Measurements from ENCODE around the gene OR10H2. TPM values are rescaled to one million over a fixed set of nuclear protein-coding genes. Genes with fewer than 3 reads are reported as not detected.

Gene OR10H2
- polyA plus RNA-seq, 1 donor from 2014 or later = not detected

DNA sequence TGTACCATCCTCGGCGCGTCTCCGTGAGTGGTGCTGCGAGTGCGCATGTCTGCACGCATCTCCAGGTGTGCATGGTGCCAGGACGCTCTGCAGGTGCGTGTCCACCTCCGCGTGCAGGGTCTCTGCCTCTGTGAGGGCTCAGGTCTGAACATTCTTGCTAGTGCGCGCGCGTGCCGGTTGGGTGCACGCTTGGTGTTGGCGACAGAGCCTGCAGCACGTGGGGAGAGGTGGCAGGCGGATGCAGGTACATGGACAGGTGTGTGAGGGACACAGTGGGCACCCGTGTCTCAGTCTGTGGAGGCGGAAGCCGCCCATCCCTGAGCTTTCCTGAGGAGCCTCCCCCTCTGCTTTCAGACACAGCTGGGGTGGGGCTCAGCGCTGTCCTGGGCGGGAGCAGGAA is 4.9 kb upstream of the OR10H2 start:
- Histone ChIP-seq H3K4me2 (ENCODE audit: low read length) (no peak overlapping the region), H3K9ac (ENCODE audit: low read length) (no peak overlapping the region), H3K9me3 (ENCODE audit: low read length) (peaks cover 3% of the 10 kb centered on the region), H3K79me2 (replicated peaks; ENCODE audit: insufficient read depth, low read length) (no peaks in the 10 kb centered on the region), H3K9me2 (ENCODE audit: insufficient read depth, low read length) (no peaks in the 10 kb centered on the region), H3F3A (ENCODE audit: insufficient read depth, low read length, poor library complexity, severe bottlenecking) (no peaks in the 10 kb centered on the region), H3K4me3 (ENCODE audit: low read length) (no peak overlapping the region), H2AFZ (ENCODE audit: low read depth, low read length) (no peak overlapping the region), H3K27me3 (ENCODE audit: insufficient read depth, low read depth, low read length) (no peaks in the 10 kb centered on the region), H3K27ac (ENCODE audit: low read length) (no peak overlapping the region), H3K36me3 (ENCODE audit: insufficient read depth, low read length) (no peaks in the 10 kb centered on the region), H4K20me1 (ENCODE audit: insufficient read depth) (no peaks in the 10 kb centered on the region)
- TF ChIP-seq RAD21 (conservative IDR thresholded peaks at IDR 0.05) (no peak), MXI1 (conservative IDR thresholded peaks at IDR 0.05; ENCODE audit: poor library complexity, severe bottlenecking) (no peak), EP300 (conservative IDR thresholded peaks at IDR 0.05; ENCODE audit: poor library complexity, severe bottlenecking) (no peak), SMC3 (conservative IDR thresholded peaks at IDR 0.05; ENCODE audit: poor library complexity) (no peak), POLR2AphosphoS5 (IDR thresholded peaks at IDR 0.05) (no peak), EZH2 (IDR thresholded peaks at IDR 0.05; ENCODE audit: borderline replicate concordance, insufficient read depth, low read length, poor library complexity, severe bottlenecking) (no peak)
- TF ChIP-seq, protein P1, sequence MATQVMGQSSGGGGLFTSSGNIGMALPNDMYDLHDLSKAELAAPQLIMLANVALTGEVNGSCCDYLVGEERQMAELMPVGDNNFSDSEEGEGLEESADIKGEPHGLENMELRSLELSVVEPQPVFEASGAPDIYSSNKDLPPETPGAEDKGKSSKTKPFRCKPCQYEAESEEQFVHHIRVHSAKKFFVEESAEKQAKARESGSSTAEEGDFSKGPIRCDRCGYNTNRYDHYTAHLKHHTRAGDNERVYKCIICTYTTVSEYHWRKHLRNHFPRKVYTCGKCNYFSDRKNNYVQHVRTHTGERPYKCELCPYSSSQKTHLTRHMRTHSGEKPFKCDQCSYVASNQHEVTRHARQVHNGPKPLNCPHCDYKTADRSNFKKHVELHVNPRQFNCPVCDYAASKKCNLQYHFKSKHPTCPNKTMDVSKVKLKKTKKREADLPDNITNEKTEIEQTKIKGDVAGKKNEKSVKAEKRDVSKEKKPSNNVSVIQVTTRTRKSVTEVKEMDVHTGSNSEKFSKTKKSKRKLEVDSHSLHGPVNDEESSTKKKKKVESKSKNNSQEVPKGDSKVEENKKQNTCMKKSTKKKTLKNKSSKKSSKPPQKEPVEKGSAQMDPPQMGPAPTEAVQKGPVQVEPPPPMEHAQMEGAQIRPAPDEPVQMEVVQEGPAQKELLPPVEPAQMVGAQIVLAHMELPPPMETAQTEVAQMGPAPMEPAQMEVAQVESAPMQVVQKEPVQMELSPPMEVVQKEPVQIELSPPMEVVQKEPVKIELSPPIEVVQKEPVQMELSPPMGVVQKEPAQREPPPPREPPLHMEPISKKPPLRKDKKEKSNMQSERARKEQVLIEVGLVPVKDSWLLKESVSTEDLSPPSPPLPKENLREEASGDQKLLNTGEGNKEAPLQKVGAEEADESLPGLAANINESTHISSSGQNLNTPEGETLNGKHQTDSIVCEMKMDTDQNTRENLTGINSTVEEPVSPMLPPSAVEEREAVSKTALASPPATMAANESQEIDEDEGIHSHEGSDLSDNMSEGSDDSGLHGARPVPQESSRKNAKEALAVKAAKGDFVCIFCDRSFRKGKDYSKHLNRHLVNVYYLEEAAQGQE (IDR thresholded peaks at IDR 0.05; ENCODE audit: borderline replicate concordance) = no peak

DNA sequence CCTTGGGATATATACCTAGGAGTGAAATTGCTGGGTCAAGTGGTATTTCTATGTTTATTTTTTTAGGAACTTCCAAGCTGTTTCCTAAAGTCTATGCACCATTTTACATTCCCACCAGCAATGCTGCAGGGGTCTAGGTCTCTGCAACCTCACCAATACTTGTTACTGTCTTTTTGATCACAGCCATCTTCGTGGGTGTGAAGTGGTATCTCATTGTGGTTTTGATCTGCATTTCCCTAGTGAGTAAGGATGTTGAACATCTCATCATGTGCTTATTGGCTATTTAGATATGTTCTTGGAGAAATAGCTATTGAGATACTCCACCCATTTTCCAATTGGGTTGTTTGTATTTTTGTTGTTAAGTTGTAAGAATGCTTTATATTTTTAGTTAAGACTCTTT is 2.7 kb downstream of the OR10H2 start:
- Histone ChIP-seq H3K9me2 (ENCODE audit: insufficient read depth, low read length) (no peaks in the 10 kb centered on the region), H3K9ac (ENCODE audit: low read length) (no peak overlapping the region), H3K79me2 (replicated peaks; ENCODE audit: insufficient read depth, low read length) (no peaks in the 10 kb centered on the region), H3K4me3 (ENCODE audit: low read length) (no peak overlapping the region), H3K36me3 (ENCODE audit: insufficient read depth, low read length) (no peaks in the 10 kb centered on the region), H4K20me1 (ENCODE audit: insufficient read depth) (no peaks in the 10 kb centered on the region), H2AFZ (ENCODE audit: low read depth, low read length) (no peak overlapping the region), H3K4me2 (ENCODE audit: low read length) (no peak overlapping the region), H3K27ac (ENCODE audit: low read length) (no peak overlapping the region), H3K27me3 (ENCODE audit: insufficient read depth, low read depth, low read length) (no peaks in the 10 kb centered on the region), H3K9me3 (ENCODE audit: low read length) (no peaks in the 10 kb centered on the region), H3F3A (ENCODE audit: insufficient read depth, low read length, poor library complexity, severe bottlenecking) (no peaks in the 10 kb centered on the region)
- TF ChIP-seq SMC3 (conservative IDR thresholded peaks at IDR 0.05; ENCODE audit: poor library complexity) (no peak), RAD21 (conservative IDR thresholded peaks at IDR 0.05) (no peak), POLR2AphosphoS5 (IDR thresholded peaks at IDR 0.05) (no peak), EZH2 (IDR thresholded peaks at IDR 0.05; ENCODE audit: borderline replicate concordance, insufficient read depth, low read length, poor library complexity, severe bottlenecking) (no peak), TAF1 (IDR thresholded peaks at IDR 0.05; ENCODE audit: low read depth) (no peak), MXI1 (conservative IDR thresholded peaks at IDR 0.05; ENCODE audit: poor library complexity, severe bottlenecking) (no peak), EP300 (conservative IDR thresholded peaks at IDR 0.05; ENCODE audit: poor library complexity, severe bottlenecking) (no peak)
- TF ChIP-seq, protein P1 (IDR thresholded peaks at IDR 0.05; ENCODE audit: borderline replicate concordance) = no peak
- TF ChIP-seq, protein P2, sequence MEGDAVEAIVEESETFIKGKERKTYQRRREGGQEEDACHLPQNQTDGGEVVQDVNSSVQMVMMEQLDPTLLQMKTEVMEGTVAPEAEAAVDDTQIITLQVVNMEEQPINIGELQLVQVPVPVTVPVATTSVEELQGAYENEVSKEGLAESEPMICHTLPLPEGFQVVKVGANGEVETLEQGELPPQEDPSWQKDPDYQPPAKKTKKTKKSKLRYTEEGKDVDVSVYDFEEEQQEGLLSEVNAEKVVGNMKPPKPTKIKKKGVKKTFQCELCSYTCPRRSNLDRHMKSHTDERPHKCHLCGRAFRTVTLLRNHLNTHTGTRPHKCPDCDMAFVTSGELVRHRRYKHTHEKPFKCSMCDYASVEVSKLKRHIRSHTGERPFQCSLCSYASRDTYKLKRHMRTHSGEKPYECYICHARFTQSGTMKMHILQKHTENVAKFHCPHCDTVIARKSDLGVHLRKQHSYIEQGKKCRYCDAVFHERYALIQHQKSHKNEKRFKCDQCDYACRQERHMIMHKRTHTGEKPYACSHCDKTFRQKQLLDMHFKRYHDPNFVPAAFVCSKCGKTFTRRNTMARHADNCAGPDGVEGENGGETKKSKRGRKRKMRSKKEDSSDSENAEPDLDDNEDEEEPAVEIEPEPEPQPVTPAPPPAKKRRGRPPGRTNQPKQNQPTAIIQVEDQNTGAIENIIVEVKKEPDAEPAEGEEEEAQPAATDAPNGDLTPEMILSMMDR (IDR thresholded peaks at IDR 0.05; ENCODE audit: poor library complexity, severe bottlenecking) = no peak

Measured in neural cell (in vitro differentiated cells).